IPS DF 6.9 (cell line): ENCODE results near the gene KCNJ3.

Experiments
- DNase-seq: peaks from one replicate; pipeline ENCODE4 v3.0.0-alpha.2; 2013; ENCODE audit warnings: low read depth, low spot score
- H3K27ac ChIP-seq: one replicate; pipeline ENCODE4 v1.5.1; 2013; ENCODE audit warnings: low read length, control low read depth
- H3K27me3 ChIP-seq: 2 replicates; pipeline ENCODE4 v1.6.1; 2013; ENCODE audit warnings: mild to moderate bottlenecking, low read length; ENCODE audit not compliant: control insufficient read depth, insufficient read depth
- H3K36me3 ChIP-seq: 2 replicates; pipeline ENCODE4 v1.6.1; 2013; ENCODE audit warnings: low read length; ENCODE audit not compliant: control insufficient read depth, insufficient read depth
- H3K4me1 ChIP-seq: 2 replicates; pipeline ENCODE4 v1.6.1; 2013; ENCODE audit warnings: low read length; ENCODE audit not compliant: control insufficient read depth, insufficient read depth
- H3K4me3 ChIP-seq: 2 replicates; pipeline ENCODE4 v1.5.1; 2013; ENCODE audit warnings: mild to moderate bottlenecking, low read length
- H3K9me3 ChIP-seq: 2 replicates; pipeline ENCODE4 v1.6.1; 2013; ENCODE audit warnings: low read length, inconsistent platforms; ENCODE audit not compliant: control insufficient read depth, insufficient read depth
- WGBS: extraction: QIAGEN DNeasy Blood & Tissue Kit; methylation state at CpG from one replicate; pipeline ENCODE4 v1.1.7; 2013; ENCODE audit warnings: mixed read lengths, missing lambda C conversion rate; ENCODE audit not compliant: insufficient read length, insufficient coverage; 5-methylcytosine and 5-hydroxymethylcytosine counted together

KCNJ3 gene

DNA sequence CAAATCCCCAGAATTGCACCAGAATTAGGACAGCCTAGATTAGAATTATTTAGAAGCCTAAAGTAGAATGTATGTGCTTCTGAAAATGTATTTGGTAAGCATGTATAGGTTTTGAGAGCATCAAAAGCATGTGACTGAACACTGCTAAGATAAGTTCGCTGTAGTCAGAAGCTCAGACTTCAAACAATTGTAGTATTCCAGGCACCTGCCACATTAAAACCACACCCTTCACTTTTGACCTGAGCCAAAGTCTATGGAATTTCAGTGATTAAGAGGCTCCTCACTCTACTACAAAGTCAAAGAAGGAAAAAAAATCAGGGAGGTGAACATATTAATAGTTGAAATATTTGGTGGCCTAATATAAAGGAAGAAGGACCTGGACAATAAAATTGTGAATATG is 8.2 kb downstream of the KCNJ3 start:
- no peak for DNase-seq
- H3K27me3 ChIP-seq, result no peaks in the 10 kb centered on the region
- no peak overlapping the region for H3K4me3 ChIP-seq
- no peaks in the 10 kb centered on the region for H3K36me3 ChIP-seq
- H3K9me3 ChIP-seq, result no peaks in the 10 kb centered on the region
- no peaks in the 10 kb centered on the region for H3K4me1 ChIP-seq
- no CpG with 5 or more reads among the region's 1 CpG for WGBS
- no peak overlapping the region for H3K27ac ChIP-seq

DNA sequence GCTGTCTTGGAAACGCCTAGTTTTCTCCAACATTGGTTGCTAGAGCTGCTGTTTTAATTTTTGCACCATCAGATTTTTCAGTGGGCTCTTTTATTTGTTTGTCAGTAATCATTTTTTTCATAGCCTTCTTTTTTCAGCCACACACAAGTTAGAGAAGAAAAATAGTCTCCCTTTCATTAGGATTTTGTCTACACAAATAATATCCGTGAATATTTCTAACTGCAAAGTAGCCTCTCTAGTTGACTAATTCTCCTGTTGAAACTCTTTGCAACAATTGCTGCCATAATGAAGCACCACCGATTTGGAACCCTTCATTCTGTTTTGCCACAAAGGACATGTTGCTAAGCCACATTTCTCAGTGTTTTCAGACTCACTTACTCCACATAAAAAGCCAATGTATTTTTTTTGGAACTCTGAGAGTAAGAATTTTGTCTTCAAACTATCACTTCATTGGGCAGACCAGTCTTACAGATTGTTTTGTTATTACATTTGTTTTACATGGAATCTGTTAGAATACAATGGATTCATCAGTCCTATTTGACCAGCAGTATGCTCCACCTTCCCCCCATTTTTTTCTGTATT is 9.6 kb downstream of the KCNJ3 start:
- Histone ChIP-seq H3K4me1 (no peaks in the 10 kb centered on the region), H3K27me3 (no peaks in the 10 kb centered on the region), H3K36me3 (no peaks in the 10 kb centered on the region), H3K4me3 (no peak overlapping the region), H3K27ac (no peak overlapping the region), H3K9me3 (no peaks in the 10 kb centered on the region)
- no peak for DNase-seq
- WGBS, result no CpG with 5 or more reads among the region's 3 CpGs

DNA sequence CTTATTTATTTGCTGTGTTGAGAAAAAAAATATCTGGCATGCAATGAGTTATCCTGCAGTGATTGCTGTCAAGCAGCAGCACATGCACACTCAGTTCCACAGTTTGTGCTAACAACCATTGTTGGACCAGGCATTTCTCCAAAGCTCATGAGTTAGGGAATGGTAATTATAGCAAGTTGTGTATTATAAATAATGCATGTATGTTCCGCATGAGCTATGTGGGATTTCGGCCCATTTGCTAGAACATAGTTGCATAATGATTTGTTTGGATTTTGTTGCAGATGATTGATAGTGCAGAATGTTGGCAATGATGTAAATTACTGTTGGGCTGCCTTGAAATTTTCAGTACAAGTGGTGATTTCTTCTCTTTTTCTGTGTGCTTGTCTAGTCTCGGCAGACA is 10.7 kb downstream of the KCNJ3 start:
- no peak overlapping the region for H3K4me3 ChIP-seq
- no peak for DNase-seq
- H3K36me3 ChIP-seq, result no peaks in the 10 kb centered on the region
- WGBS, result no CpG with 5 or more reads among the region's 3 CpGs
- H3K27me3 ChIP-seq, result no peaks in the 10 kb centered on the region
- no peak overlapping the region for H3K27ac ChIP-seq
- H3K9me3 ChIP-seq, result no peaks in the 10 kb centered on the region
- peaks cover 2% of the 10 kb centered on the region; the same call in 1 of the 2 replicates for H3K4me1 ChIP-seq

DNA sequence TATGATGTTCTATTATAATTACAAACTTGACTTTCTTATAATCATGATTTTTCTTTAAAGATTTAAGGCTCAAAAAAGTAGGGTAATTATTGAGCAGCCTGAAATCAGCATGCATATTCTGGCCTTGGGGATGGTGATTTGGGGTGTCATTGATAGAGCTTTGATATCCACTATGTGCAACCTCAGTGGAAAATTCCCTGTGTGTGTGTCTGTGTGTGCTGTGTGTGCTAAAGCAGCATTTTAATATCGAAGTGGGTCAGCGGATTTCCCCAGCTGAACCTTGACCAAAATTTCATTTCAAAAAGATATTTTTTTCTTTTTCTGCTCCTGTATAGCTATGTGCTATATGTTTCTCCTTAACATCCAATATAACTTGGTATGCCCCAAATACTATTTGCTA is 11.6 kb downstream of the KCNJ3 start:
- WGBS, result no CpG with 5 or more reads among the region's 2 CpGs
- Histone ChIP-seq H3K9me3 (no peaks in the 10 kb centered on the region), H3K4me1 (peaks cover 2% of the 10 kb centered on the region; the same call in 1 of the 2 replicates), H3K27me3 (no peaks in the 10 kb centered on the region), H3K27ac (no peak overlapping the region), H3K36me3 (no peaks in the 10 kb centered on the region), H3K4me3 (no peak overlapping the region)
- DNase-seq, result no peak

- Histone ChIP-seq H3K4me1 (peaks cover 2% of the 10 kb centered on the region; the same call in 1 of the 2 replicates), H3K9me3 (no peaks in the 10 kb centered on the region), H3K4me3 (no peak overlapping the region), H3K27ac (no peak overlapping the region), H3K27me3 (no peaks in the 10 kb centered on the region), H3K36me3 (no peaks in the 10 kb centered on the region)
- DNase-seq, result no peak
- WGBS, result no CpG with 5 or more reads among the region's 2 CpGs
Observed at GRCh38 chr2:154710685-154711084, 12.2 kb downstream of the KCNJ3 start.

DNA sequence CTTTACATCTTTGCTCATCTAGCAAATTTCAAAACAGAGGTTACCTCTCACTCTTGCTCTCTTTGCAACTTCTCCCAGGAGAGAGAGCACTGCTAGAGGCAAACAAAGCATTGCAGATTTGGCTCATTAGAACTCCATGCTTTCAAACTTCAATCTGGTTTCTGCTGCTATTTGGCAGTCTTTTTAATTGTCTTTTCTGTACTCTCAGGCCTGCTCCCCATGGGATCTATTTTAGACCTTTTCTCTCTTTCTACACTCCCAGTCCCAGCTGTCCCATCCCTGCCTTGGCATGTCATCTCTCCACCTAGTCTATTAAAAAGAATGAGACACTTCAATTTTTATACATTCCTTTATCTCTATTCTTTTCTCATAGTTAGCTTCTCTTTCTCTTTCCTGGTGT is 15.2 kb downstream of the KCNJ3 start:
- H3K9me3 ChIP-seq, result no peaks in the 10 kb centered on the region
- H3K4me3 ChIP-seq, result no peak overlapping the region
- no peak for DNase-seq
- no peaks in the 10 kb centered on the region for H3K27me3 ChIP-seq
- no peaks in the 10 kb centered on the region for H3K36me3 ChIP-seq
- H3K27ac ChIP-seq, result no peak overlapping the region
- peaks cover 2% of the 10 kb centered on the region; the same call in 1 of the 2 replicates for H3K4me1 ChIP-seq

DNA sequence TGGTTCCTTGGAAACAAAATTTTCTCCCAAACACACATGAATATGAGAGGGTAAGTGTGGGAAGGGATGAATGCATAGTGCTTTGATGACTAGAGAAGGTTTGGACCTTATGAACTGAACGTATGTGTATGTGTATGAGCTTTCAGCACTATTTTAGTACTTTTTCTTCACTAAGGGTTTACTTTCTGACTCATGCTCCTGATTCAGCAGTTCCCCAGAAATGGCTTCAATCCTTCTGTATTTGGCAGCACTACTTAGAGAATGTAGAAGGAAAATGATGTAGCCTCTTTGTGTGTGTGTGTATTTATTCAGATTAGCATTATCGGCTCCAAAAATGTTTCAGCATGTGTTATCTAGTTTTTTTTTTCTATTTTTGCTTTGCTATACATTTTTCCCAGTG is 22.2 kb downstream of the KCNJ3 start:
- Histone ChIP-seq H3K27ac (no peak overlapping the region), H3K36me3 (no peaks in the 10 kb centered on the region), H3K4me1 (no peaks in the 10 kb centered on the region), H3K27me3 (no peaks in the 10 kb centered on the region), H3K4me3 (no peak overlapping the region), H3K9me3 (no peaks in the 10 kb centered on the region)
- no CpG with 5 or more reads among the region's 2 CpGs for WGBS
- DNase-seq, result no peak

- no peak overlapping the region for H3K4me3 ChIP-seq
- H3K4me1 ChIP-seq, result no peaks in the 10 kb centered on the region
- no peak overlapping the region for H3K27ac ChIP-seq
- no peaks in the 10 kb centered on the region for H3K36me3 ChIP-seq
- no peaks in the 10 kb centered on the region for H3K9me3 ChIP-seq
- DNase-seq, result no peak
- no peaks in the 10 kb centered on the region for H3K27me3 ChIP-seq
- no CpG with 5 or more reads among the region's 6 CpGs for WGBS
Observed at GRCh38 chr2:154724194-154724797, 25.8 kb downstream of the KCNJ3 start.

- Histone ChIP-seq H3K27ac (no peak overlapping the region), H3K4me3 (no peak overlapping the region), H3K36me3 (no peaks in the 10 kb centered on the region), H3K27me3 (no peaks in the 10 kb centered on the region), H3K9me3 (no peaks in the 10 kb centered on the region), H3K4me1 (no peaks in the 10 kb centered on the region)
- no peak for DNase-seq
- no CpG with 5 or more reads among the region's 2 CpGs for WGBS
Observed at GRCh38 chr2:154740361-154740760, 41.9 kb downstream of the KCNJ3 start.

DNA sequence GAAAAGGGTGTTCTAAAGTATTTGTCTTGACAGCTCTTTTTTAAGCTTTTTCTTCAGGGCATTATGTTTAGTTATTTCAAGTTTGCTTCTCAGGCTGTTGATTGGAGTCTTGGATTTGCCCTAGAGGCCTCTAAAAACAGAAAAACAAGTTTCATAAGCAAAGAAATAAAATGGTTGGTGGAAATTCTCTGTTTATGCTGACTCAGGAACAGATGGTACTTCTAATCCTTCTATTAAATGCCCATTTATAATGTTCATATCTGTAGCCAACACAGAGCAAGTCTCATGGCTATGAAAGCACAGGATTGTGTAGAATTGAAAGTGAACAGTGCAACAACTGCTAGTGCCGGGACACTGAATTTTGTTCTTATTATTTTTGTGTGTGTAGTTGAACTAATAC is 60.4 kb downstream of the KCNJ3 start:
- no peak overlapping the region for H3K27ac ChIP-seq
- no peak overlapping the region for H3K4me3 ChIP-seq
- no peaks in the 10 kb centered on the region for H3K4me1 ChIP-seq
- no CpG with 5 or more reads among the region's 1 CpG for WGBS
- no peaks in the 10 kb centered on the region for H3K27me3 ChIP-seq
- no peaks in the 10 kb centered on the region for H3K36me3 ChIP-seq
- no peak for DNase-seq
- H3K9me3 ChIP-seq, result no peaks in the 10 kb centered on the region

GRCh38 chr2:154762638-154763037 is 64.1 kb downstream of the KCNJ3 start:
- H3K4me3 ChIP-seq, result no peak overlapping the region
- H3K27ac ChIP-seq, result no peak overlapping the region
- no peaks in the 10 kb centered on the region for H3K36me3 ChIP-seq
- no peak for DNase-seq
- no peaks in the 10 kb centered on the region for H3K27me3 ChIP-seq
- no peaks in the 10 kb centered on the region for H3K4me1 ChIP-seq
- no CpG with 5 or more reads among the region's 2 CpGs for WGBS
- no peaks in the 10 kb centered on the region for H3K9me3 ChIP-seq
